Esophagus muscularis mucosa (tissue), 3 donors: ENCODE data around the gene KLHL10.

ENCODE experiments used
- POLR2A ChIP-seq: fragments of 450-650 bp; IDR thresholded peaks from one replicate; pipeline ENCODE4 v1.6.1; 2017; ENCODE audit warnings: antibody characterized with exemption, moderate library complexity, mild to moderate bottlenecking, low read depth
- TF ChIP-seq, protein P1 (sequence below), 3 experiments: fragments of 200-600 bp in 2 of 3; fragments of 450-650 bp in 1 of 3; sonication (generic) in 2 of 3; IDR thresholded peaks; one replicate each; pipeline ENCODE4 v1.5.1; 2017 to 2019; ENCODE audit warnings: antibody characterized with exemption in 3 of 3, mild to moderate bottlenecking in 2 of 3, moderate library complexity in 1 of 3

DNA sequence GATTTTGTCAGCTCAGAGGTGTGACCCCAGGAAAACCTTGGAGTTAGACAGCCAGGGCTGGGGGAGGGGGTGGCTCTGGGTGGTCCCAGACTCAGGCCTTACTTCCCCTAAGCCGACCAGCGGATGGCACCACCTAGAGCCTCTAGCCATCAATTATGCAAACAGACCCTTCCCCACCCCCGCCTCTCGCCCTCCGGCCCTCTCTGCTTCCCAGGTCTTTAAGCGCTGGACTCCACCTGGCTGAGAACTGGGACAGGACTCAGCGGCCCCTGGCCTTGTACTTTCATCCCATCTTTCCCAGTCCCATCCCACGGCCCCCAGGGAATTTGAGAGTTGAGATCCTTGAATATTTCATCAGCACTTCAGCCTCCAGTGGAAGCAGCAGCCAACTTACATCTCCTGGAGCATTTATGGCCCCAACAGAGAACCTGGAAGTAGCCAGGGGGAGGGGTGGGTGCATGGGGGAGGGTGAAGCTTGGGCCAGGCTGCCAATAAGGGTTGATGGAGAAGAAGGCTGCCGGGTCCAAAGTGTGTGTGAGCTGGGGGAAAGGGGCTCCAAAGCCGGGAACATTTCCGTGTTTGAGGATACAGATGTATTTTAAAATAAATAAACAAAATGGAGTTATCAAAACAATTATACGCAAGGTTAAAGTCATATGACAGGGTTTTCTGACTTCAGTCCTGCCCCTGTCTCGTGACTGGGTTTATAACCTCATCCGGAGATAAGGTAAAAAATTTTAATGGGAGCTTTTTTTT lies 43.7 kb upstream of the KLHL10 start:
- TF ChIP-seq, protein P1, sequence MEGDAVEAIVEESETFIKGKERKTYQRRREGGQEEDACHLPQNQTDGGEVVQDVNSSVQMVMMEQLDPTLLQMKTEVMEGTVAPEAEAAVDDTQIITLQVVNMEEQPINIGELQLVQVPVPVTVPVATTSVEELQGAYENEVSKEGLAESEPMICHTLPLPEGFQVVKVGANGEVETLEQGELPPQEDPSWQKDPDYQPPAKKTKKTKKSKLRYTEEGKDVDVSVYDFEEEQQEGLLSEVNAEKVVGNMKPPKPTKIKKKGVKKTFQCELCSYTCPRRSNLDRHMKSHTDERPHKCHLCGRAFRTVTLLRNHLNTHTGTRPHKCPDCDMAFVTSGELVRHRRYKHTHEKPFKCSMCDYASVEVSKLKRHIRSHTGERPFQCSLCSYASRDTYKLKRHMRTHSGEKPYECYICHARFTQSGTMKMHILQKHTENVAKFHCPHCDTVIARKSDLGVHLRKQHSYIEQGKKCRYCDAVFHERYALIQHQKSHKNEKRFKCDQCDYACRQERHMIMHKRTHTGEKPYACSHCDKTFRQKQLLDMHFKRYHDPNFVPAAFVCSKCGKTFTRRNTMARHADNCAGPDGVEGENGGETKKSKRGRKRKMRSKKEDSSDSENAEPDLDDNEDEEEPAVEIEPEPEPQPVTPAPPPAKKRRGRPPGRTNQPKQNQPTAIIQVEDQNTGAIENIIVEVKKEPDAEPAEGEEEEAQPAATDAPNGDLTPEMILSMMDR (IDR thresholded peaks at IDR 0.05): no peak
- TF ChIP-seq POLR2A: no peak
